Bronchial epithelial cell (primary cell): ENCODE data around the gene SLC6A7. TPM values are rescaled to one million over a fixed set of nuclear protein-coding genes. Genes with fewer than 3 reads are reported as not detected.
"Not testable (repeated sequence)": the region's sequence is repeated elsewhere in the genome, so short reads cannot be mapped to it uniquely, and the experiment has no call there.

Experiments
- DNase-seq: peaks from one replicate; pipeline ENCODE4 v3.0.0-alpha.2; 2010; ENCODE audit warnings: low read depth
- FAIRE-seq: peaks from 2 replicates; lab custom pipeline; 2011; peaks lifted over from hg19 to GRCh38; lab: Jason Lieb, UNC
- H3K27me3 ChIP-seq: 2 replicates; pipeline ENCODE4 v1.5.1; 2011; ENCODE audit warnings: low read length; ENCODE audit not compliant: control insufficient read depth, insufficient read depth
- H3K36me3 ChIP-seq: 2 replicates; pipeline ENCODE4 v1.5.1; 2011; ENCODE audit warnings: low read length; ENCODE audit not compliant: control insufficient read depth, insufficient read depth
- H3K4me3 ChIP-seq: 2 replicates; pipeline ENCODE4 v1.5.1; 2011; ENCODE audit warnings: mild to moderate bottlenecking, low read depth, low read length, control low read depth
- total RNA-seq: library from RNA; depleted of rRNA; stranded (reverse); fragments of >200 nt; gene quantifications from 2 replicates; pipeline ENCODE4 v1.2.1, GENCODE V29; 2014
- TF ChIP-seq, protein P1 (sequence below): IDR thresholded peaks from 2 replicates; pipeline ENCODE4 v1.5.1; 2011; ENCODE audit warnings: mild to moderate bottlenecking, moderate library complexity, low read length, control low read depth, inconsistent platforms; ENCODE audit not compliant: insufficient read depth, severe bottlenecking

SLC6A7 gene
- total RNA-seq, 1 donor from 2014 or later = not detected

DNA sequence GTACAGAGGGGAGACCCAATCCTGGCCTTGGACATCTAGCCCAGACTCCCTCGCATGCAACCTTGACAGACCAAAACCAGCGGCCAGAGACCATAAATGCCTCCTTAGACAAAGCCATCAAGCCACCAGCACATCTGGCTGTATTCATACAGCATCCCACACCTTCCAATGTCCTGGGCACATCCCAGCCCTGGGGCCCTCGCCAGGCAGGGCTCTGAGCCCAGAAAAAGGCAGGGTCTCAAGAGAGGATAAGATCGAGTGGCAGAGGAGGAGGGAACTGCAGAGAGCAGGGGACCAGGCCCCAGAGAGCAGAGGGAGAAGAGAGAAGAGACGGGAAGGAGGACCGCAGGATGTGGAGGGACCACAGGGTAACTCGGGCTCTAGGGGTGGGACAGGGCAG, 54.3 kb downstream of the SLC6A7 start:
- Histone ChIP-seq H3K36me3 (no peaks in the 10 kb centered on the region), H3K27me3 (peaks cover 8% of the 10 kb centered on the region), H3K4me3 (no peak overlapping the region)
- TF ChIP-seq, protein P1, sequence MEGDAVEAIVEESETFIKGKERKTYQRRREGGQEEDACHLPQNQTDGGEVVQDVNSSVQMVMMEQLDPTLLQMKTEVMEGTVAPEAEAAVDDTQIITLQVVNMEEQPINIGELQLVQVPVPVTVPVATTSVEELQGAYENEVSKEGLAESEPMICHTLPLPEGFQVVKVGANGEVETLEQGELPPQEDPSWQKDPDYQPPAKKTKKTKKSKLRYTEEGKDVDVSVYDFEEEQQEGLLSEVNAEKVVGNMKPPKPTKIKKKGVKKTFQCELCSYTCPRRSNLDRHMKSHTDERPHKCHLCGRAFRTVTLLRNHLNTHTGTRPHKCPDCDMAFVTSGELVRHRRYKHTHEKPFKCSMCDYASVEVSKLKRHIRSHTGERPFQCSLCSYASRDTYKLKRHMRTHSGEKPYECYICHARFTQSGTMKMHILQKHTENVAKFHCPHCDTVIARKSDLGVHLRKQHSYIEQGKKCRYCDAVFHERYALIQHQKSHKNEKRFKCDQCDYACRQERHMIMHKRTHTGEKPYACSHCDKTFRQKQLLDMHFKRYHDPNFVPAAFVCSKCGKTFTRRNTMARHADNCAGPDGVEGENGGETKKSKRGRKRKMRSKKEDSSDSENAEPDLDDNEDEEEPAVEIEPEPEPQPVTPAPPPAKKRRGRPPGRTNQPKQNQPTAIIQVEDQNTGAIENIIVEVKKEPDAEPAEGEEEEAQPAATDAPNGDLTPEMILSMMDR = no peak
- DNase-seq = no peak
- FAIRE-seq = no peak

DNA sequence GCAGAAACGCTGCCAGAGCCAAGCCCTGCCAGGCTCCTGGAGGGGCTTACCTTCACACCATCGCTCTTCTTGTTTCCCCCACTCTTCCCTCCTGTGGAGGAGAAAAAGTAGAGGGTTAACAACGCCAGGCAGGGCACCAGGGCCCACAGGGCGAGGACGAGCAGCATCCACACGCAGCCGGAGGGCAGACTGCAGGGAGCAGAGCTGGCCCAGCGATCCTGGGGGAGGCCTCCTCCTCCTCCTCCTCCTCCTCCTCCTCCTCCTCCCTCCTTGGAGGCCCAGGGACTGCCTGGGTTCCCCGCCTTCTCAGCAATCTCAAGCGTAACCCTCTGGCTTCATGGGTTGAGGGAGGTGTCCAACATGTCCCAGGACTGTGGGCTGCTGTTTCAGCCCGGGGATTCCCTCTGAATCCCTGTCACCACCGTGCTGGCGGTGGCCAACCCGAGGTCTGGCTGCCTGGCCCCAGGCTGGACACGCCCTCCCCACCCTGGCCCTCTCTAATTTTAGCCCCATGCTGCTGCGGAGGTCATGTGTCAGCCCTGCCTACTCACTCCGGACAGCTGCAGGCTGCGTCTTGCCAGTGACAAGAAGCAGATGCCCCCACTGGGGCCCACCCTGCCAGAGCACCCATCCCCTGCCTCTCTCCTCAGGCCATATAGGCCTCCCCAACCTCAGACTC, 55.4 kb downstream of the SLC6A7 start:
- H3K4me3 ChIP-seq = no peak overlapping the region
- FAIRE-seq (no peak), DNase-seq (no peak)
- H3K27me3 ChIP-seq = peaks cover 6% of the 10 kb centered on the region
- TF ChIP-seq, protein P1 = no peak
- H3K36me3 ChIP-seq = no peaks in the 10 kb centered on the region

DNA sequence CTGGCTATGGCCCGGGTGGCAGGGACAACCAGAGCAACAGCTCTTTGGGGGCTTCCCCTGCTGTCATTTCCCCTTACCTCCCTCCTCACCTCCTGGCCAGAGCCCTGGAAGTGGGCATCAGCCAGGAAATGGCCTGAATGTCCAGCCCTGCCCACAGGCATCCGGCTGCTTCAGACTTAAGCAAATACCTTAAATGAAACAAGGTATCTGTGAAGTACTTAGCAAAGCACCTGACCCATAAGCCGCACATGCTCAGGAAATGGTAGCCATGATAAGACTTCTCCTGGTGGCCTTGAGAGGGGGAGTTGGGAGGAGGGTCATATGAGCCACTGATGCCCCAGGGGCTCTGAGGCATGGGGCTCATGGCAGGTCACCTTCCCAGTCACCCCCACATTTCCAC, 55.9 kb downstream of the SLC6A7 start:
- no peak for DNase-seq
- TF ChIP-seq, protein P1 = no peak
- H3K27me3 ChIP-seq = peaks cover 6% of the 10 kb centered on the region
- H3K4me3 ChIP-seq = no peak overlapping the region
- no peaks in the 10 kb centered on the region for H3K36me3 ChIP-seq
- no peak for FAIRE-seq

DNA sequence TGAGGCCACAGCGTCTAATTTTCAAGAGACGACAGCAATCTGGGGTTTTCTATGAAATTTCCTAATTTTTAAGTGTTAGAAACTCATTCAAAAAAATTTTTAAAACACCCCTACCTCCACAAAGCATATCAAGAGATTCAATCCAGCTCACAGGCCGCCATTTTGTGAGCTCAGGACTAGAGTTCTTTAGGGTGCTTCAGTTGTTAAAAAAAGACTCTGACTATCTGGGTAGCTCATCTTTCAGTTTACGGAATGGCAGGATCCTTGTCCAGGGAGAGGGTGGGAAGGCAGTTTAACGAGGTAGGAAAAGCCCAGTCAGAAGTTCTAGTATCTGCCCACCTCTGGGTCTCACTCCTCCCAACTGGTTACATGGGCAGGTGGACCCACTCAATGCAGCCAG, 56.6 kb downstream of the SLC6A7 start:
- no peak for FAIRE-seq
- Histone ChIP-seq H3K36me3 (no peaks in the 10 kb centered on the region), H3K27me3 (peaks cover 4% of the 10 kb centered on the region), H3K4me3 (no peak overlapping the region)
- TF ChIP-seq, protein P1 = no peak
- DNase-seq = no peak

DNA sequence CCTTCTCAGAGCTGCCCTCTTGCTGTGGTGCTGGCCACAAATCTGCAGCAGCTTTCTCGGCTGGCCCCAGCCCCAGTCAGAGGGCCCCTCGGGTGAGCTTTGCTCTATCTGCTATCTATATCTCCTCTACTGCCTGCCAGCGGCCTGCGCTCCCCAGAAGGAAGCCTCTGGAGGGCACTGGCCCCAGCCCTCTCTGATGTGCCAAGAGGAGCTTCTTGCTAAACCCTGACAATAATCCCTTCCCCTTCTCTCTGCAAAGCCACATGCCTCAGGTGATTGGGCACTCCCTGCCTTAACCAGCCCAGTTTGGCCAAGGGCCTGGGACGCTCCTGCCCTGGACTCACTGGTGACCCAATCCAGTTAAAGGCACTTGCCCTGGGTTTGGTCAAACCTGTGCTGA, 57.0 kb downstream of the SLC6A7 start:
- DNase-seq (no peak), FAIRE-seq (no peak)
- Histone ChIP-seq H3K27me3 (peaks cover 4% of the 10 kb centered on the region), H3K36me3 (no peaks in the 10 kb centered on the region), H3K4me3 (no peak overlapping the region)
- TF ChIP-seq, protein P1 = no peak

DNA sequence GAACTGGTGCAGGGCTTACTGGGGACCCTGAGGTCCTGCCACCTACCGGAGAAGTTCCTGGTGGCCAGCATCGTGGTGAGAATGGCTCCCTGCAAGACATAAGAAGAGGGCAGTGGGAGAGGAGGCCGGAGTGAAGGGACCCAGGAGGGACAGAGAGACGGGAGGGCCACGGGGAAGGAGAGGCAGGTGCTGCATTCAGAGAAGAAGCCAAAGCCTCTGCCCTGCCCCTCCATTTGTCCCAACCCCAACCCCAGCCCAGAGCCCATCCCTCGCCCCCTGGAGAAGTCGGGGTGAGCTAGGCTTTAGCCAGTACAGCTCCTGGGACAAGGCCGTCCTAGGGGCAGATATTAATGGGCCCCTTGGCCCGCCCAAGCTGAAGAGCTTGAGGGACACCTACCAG, 57.9 kb downstream of the SLC6A7 start:
- FAIRE-seq (no peak), DNase-seq (no peak)
- Histone ChIP-seq H3K27me3 (peaks cover 7% of the 10 kb centered on the region), H3K36me3 (no peaks in the 10 kb centered on the region), H3K4me3 (no peak overlapping the region)
- TF ChIP-seq, protein P1 = no peak

DNA sequence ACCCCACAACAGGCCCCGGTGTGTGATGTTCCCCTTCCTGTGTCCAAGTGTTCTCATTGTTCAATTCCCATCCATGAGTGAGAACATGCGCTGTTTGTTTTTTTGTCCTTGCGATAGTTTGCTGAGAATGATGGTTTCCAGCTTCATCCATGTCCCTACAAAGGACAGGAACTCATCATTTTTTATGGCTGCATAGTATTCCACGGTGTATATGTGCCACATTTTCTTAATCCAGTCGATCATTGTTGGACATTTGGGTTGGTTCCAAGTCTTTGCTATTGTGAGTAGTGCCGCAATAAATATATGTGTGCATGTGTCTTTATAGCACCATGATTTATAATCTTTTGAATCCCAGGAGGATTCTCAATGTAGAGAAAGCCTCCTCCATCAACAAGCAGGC, 58.6 kb downstream of the SLC6A7 start:
- not testable (repeated sequence) for FAIRE-seq, H3K27me3 ChIP-seq, H3K4me3 ChIP-seq, H3K36me3 ChIP-seq, DNase-seq
